Psoas muscle (tissue), 8 donors: Measurements from ENCODE around the gene PARS2. TPM values are rescaled to one million over a fixed set of nuclear protein-coding genes. Genes with fewer than 3 reads are reported as not detected.

Experiments
- ATAC-seq, 4 donors: fragments of 200-7000 bp; cut with Tn5 transposase; one replicate each; pipeline ENCODE4 v1.9.1; 2020; ENCODE audit warnings: moderate library complexity in 3 of 4, mild to moderate bottlenecking in 2 of 4
- DNase-seq, 2 donors: peaks; one replicate each; pipeline ENCODE4 v3.0.0-alpha.2; 2020
- H3K27ac ChIP-seq: fragments of 200-600 bp; one replicate; pipeline ENCODE4 v1.8.0; 2022
- H3K27me3 ChIP-seq, 3 donors: fragments of 200-600 bp in 1 of 3; one replicate each; pipeline versions ENCODE4 v1.6.1 to v1.8.0; 2013 to 2022; ENCODE audit warnings: low read length in 2 of 3, mild to moderate bottlenecking in 2 of 3, moderate library complexity in 1 of 3; ENCODE audit not compliant: insufficient read depth in 3 of 3
- H3K36me3 ChIP-seq, 2 donors: fragments of 200-600 bp in 1 of 2; one replicate each; pipeline versions ENCODE4 v1.6.1 to v1.8.0; 2013 to 2022; ENCODE audit warnings: low read depth in 1 of 2, mild to moderate bottlenecking in 1 of 2, moderate library complexity in 1 of 2; ENCODE audit not compliant: insufficient read depth in 1 of 2
- H3K4me1 ChIP-seq: fragments of 200-600 bp; one replicate; pipeline ENCODE4 v1.8.0; 2022
- H3K4me3 ChIP-seq: fragments of 200-600 bp; one replicate; pipeline ENCODE4 v1.8.0; 2022; ENCODE audit warnings: mild to moderate bottlenecking
- H3K9me3 ChIP-seq: fragments of 200-600 bp; one replicate; pipeline ENCODE4 v1.8.0; 2022
- WGBS, 3 donors: extraction: QIAGEN DNeasy Blood & Tissue Kit; methylation state at CpG; one replicate each; pipeline versions ENCODE4 v1.1.6 to v1.1.7; 2013; 5-methylcytosine and 5-hydroxymethylcytosine counted together
- intact Hi-C, 2 donors: fragments of 100-400 bp; cut with DNase I; formaldehyde crosslinking; loops; one replicate each; pipeline versions ENCODE4 v1.11.0 to v1.14.2; 2022
- polyA plus RNA-seq, 3 donors: library from polyadenylated mRNA; stranded (reverse); fragments of 200-250 nt; gene quantifications; one replicate each; pipeline ENCODE4 v1.2.3, GENCODE V29; 2013
- total RNA-seq, 4 donors: library from RNA; stranded (reverse); fragmentation: NEBNext Ultra II Directional in 2 of 4; extraction: Animal tissue kit (Norgen Biotek cat#: 25700) in 2 of 4; gene quantifications; one replicate each; pipeline versions ENCODE4 v1.2.1 to v1.2.4, GENCODE V29; 2021 to 2023
- TF ChIP-seq, protein P1 (sequence below): fragments of 200-600 bp; IDR thresholded peaks from one replicate; pipeline ENCODE4 v1.8.0; 2022; ENCODE audit warnings: antibody characterized with exemption
- donor health status: healthy with polysubstance abuse.
- donor health status: DM: no; HTN: no; CAD: no; lungs with moderate emphysema.
- donor health status: Bipolar disorder and iron deficiency.
- donor health status: healthy.
- donor health status: DM: yes; HTN: yes; CAD: no.
- donor health status: DM: no; HTN: no; CAD: no.
- donor health status: DM: no; HTN: no; CAD: no.
- donor health status: DM: yes; HTN: yes; CAD: no.

PARS2 gene
- total and polyA plus RNA-seq, 7 donors, result 2.4 to 5.6 (median 3.5) TPM

DNA sequence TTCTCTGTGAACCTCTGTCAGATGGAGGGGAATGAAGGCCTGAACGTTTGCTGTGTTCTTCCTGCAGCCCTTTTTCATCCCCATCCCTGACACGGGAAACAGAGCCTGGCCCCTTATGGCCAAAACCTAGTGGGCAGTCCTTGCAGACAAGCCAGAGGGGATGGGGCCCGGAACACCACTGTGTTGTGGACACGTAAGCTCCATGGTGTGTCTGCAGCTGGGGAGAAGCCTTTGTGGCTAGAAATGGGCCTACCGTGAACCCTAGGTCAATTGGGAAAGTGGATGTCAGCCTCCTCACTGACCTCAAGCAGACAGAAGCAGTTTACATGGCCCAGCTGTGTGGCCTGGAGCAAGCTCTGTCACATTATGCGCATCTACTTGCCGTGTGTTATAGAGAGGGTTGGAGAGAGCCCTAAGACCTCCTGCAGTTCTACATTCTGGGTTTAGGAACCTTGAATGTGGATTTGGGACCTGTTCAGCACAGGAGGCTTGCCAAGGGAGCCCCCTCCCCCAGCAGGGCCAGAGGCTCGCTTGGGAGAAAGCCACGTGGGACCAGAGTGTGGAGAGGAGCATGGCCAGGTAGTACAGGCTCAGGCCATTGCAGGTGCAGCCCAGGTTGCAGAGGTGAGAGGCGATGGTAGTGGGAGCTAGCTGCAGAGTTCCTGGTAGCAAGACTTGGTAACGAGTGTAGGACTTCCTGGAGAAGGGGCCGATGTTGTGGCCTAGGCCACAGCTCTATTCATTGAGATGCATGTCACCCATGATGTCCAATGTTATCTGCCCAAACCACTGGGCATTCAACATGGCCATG is 20.7 kb downstream of the PARS2 start:
- Histone ChIP-seq H3K27me3 (no peaks in the 10 kb centered on the region), H3K27ac (no peak overlapping the region), H3K4me1 (no peaks in the 10 kb centered on the region), H3K4me3 (no peak overlapping the region), H3K36me3 (peaks cover 0 to 55% of the 10 kb centered on the region in 2 donors), H3K9me3 (no peaks in the 10 kb centered on the region)
- ATAC-seq (peak in 1 of 4 donors; percentile 12), DNase-seq (no peak)
- TF ChIP-seq, protein P1, sequence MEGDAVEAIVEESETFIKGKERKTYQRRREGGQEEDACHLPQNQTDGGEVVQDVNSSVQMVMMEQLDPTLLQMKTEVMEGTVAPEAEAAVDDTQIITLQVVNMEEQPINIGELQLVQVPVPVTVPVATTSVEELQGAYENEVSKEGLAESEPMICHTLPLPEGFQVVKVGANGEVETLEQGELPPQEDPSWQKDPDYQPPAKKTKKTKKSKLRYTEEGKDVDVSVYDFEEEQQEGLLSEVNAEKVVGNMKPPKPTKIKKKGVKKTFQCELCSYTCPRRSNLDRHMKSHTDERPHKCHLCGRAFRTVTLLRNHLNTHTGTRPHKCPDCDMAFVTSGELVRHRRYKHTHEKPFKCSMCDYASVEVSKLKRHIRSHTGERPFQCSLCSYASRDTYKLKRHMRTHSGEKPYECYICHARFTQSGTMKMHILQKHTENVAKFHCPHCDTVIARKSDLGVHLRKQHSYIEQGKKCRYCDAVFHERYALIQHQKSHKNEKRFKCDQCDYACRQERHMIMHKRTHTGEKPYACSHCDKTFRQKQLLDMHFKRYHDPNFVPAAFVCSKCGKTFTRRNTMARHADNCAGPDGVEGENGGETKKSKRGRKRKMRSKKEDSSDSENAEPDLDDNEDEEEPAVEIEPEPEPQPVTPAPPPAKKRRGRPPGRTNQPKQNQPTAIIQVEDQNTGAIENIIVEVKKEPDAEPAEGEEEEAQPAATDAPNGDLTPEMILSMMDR, result no peak
- WGBS, 3 donors, result 76 to 84% (median 79%) methylated on average over 12 of the region's 12 CpGs
- intact Hi-C loops, result no loop called here

- no peaks in the 10 kb centered on the region for H3K4me1 ChIP-seq
- no peaks in the 10 kb centered on the region for H3K27me3 ChIP-seq
- TF ChIP-seq, protein P1, result no peak
- no peak overlapping the region for H3K27ac ChIP-seq
- H3K4me3 ChIP-seq, result no peak overlapping the region
- DNase-seq (no peak), ATAC-seq (no peak)
- H3K36me3 ChIP-seq, result peaks cover 0 to 69% of the 10 kb centered on the region in 2 donors
- no peaks in the 10 kb centered on the region for H3K9me3 ChIP-seq
- intact Hi-C loops, result no loop called here
- WGBS, 3 donors, result 45 to 58% (median 52%) methylated on average over 4 of the region's 4 CpGs
Observed at GRCh38 chr1:54742282-54742681, 22.0 kb downstream of the PARS2 start.

DNA sequence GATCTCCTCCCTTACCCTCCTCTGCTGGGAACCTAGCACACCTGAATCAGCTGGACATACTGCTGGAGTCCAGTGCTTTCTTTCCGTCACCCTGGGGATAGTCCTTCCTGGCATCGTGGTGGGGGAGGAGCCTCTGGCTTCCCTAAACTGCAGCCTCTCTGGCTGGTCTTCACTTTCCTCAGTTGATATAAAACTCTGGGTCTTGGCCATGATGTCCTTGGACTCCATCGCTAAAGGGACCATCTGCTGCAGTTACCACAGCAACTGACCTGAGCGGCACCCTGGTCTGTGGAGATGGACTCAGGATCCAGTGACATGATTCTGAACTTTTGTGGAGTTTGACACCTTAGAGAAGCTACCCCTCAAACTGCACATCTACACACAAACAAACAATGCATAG is 22.8 kb downstream of the PARS2 start:
- H3K27me3 ChIP-seq, result no peaks in the 10 kb centered on the region
- H3K4me3 ChIP-seq, result no peak overlapping the region
- 76 to 86% (median 77%) methylated on average over 4 of the region's 4 CpGs for WGBS, 3 donors
- peaks cover 0 to 76% of the 10 kb centered on the region in 2 donors for H3K36me3 ChIP-seq
- DNase-seq (no peak), ATAC-seq (no peak)
- H3K9me3 ChIP-seq, result no peaks in the 10 kb centered on the region
- TF ChIP-seq, protein P1, result no peak
- no peaks in the 10 kb centered on the region for H3K4me1 ChIP-seq
- H3K27ac ChIP-seq, result no peak overlapping the region
- intact Hi-C loops, result no loop called here

DNA sequence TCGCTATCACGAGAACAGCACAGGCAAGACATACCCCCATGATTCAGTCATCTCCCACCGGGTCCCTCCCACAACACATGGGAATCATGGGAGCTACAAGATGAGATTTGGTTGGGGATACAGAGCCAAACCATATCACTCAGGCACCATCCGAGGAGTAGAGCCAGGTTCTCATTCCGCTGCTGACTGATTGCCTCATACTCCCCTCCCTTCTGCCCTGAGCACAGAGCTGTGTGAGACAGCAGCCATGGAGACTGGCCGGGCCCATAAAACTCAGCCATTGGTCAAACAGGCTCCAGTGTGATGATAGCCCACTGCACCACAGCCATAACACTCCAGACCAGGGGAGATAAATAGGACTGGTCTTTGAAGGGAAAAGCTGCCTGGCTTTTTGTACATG is 26.1 kb downstream of the PARS2 start:
- Histone ChIP-seq H3K9me3 (no peaks in the 10 kb centered on the region), H3K27me3 (no peaks in the 10 kb centered on the region), H3K4me3 (no peak overlapping the region), H3K27ac (no peak overlapping the region), H3K36me3 (peaks cover 3 to 99% of the 10 kb centered on the region in 2 donors), H3K4me1 (no peaks in the 10 kb centered on the region)
- 81 to 91% (median 89%) methylated on average over 6 of the region's 6 CpGs for WGBS, 3 donors
- intact Hi-C loops, result no loop called here
- TF ChIP-seq, protein P1, result no peak
- ATAC-seq, result no peak
- DNase-seq, result no peak
